ENCODE results near the gene TAF11L12. TPM values are rescaled to one million over a fixed set of nuclear protein-coding genes. Genes with fewer than 3 reads are reported as not detected.
"Not testable (repeated sequence)": the region's sequence is repeated elsewhere in the genome, so short reads cannot be mapped to it uniquely, and the experiment has no call there.

Gene TAF11L12
- total and polyA plus RNA-seq, 2 of the 8 experiments (the other 6 are each of a cell fraction or from before 2014, with no cell fraction given) = not detected

DNA sequence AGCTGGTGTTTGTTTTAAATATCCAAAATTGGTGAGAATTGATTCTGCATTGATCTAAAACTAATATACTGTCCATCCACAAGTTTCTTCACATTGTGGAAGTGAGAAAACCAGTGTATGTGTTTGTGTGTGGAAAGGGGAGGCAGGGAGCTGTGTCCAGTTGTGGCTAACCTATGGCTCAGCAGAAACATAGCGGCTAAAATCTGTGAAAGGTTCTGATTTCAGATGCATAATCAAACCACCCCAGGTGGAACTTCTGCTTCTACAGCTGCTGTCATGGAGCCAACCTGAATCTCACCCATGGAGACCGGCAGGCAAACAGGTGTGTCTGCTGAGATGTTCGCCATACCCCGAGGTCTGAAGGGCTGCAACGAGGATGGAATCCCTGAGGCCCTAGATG is 24.0 kb downstream of the TAF11L12 start, which contains the start of gene TAF11L14 (continued):
- TF ChIP-seq ATF3 (IDR thresholded peaks at IDR 0.05; ENCODE audit: insufficient read depth, low read depth, low read length) = no peak
- no peak for TF ChIP-seq EZH2 (IDR thresholded peaks at IDR 0.05; ENCODE audit: low read depth, low read length, severe bottlenecking)

DNA sequence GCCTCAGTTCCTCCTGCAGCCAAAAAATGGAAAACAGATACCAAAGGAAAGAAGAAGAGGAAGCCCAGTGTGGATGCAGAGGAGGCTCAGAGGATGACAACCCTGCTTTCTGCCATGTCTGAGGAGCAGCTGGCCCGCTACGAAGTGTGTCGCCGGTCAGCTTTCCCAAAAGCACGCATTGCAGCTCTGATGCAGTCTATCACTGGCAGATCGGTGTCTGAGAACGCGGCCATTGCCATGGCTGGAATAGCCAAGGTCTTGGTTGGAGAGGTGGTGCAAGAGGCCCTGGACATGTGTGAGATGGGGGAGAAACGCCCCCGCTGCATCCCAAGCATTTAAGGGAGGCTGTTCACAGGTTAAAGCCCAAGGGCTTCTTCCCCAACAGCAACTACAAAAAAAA is 39.0 kb downstream of the TAF11L12 start:
- H4K8ac ChIP-seq (ENCODE audit: extremely low read depth, insufficient read depth, low read length); H3K79me1 ChIP-seq (ENCODE audit: low read depth, low read length); H2BK5ac ChIP-seq (ENCODE audit: low read depth, low read length); H3K23me2 ChIP-seq (ENCODE audit: low read depth, low read length); H3K27ac ChIP-seq (ENCODE audit: low read depth, low read length); H2BK12ac ChIP-seq (ENCODE audit: low read depth, low read length); H3K4ac ChIP-seq (replicated peaks; ENCODE audit: insufficient read length, low read depth, low read length); H3K14ac ChIP-seq (ENCODE audit: insufficient read length); H4K91ac ChIP-seq (replicated peaks; ENCODE audit: insufficient read length, low read length); H4K5ac ChIP-seq (ENCODE audit: insufficient read length, low read depth, low read length); H3K4me3 ChIP-seq (ENCODE audit: extremely low read depth in 1 of 4, insufficient read depth in 2 of 4, low read depth in 3 of 4, low read length in 4 of 4); H3K9ac ChIP-seq (replicated peaks in 1 of 4; ENCODE audit: extremely low read depth in 1 of 4, low read depth in 3 of 4, low read length in 3 of 4); H3K27me3 ChIP-seq (replicated peaks in 1 of 4; ENCODE audit: control insufficient read depth in 3 of 4, extremely low read depth in 1 of 4, insufficient read depth in 3 of 4, low read length in 3 of 4); H3K56ac ChIP-seq (replicated peaks; ENCODE audit: insufficient read length, low read depth, low read length); H3K9me3 ChIP-seq (ENCODE audit: insufficient read depth in 2 of 2, low read depth in 1 of 2, low read length in 1 of 2); H3K4me1 ChIP-seq (replicated peaks in 1 of 4; ENCODE audit: control insufficient read depth in 3 of 4, insufficient read depth in 4 of 4, low read length in 3 of 4); FAIRE-seq; H2AK5ac ChIP-seq (ENCODE audit: low read depth, low read length); H4K20me1 ChIP-seq (replicated peaks in 1 of 2; ENCODE audit: control insufficient read depth in 1 of 2, insufficient read depth in 2 of 2, low read length in 2 of 2); H3K36me3 ChIP-seq (ENCODE audit: control insufficient read depth in 2 of 4, insufficient read depth in 4 of 4, low read length in 3 of 4); H2BK15ac ChIP-seq (ENCODE audit: low read length); H2BK20ac ChIP-seq (ENCODE audit: low read length); H2BK120ac ChIP-seq (replicated peaks; ENCODE audit: low read depth, low read length); H3K23ac ChIP-seq (ENCODE audit: insufficient read length); H3K79me2 ChIP-seq (ENCODE audit: control insufficient read depth in 1 of 2, insufficient read depth in 2 of 2, low read length in 2 of 2); H3K18ac ChIP-seq (ENCODE audit: extremely low read depth, low read length); POLR2A ChIA-PET (ENCODE audit: partially characterized antibody); H2AFZ ChIP-seq (ENCODE audit: low read length); DNase-seq (ENCODE audit: low read depth in 1 of 2, low spot score in 2 of 2); H3K4me2 ChIP-seq (ENCODE audit: insufficient read depth in 1 of 2, low read depth in 2 of 2, low read length in 2 of 2): not testable (repeated sequence)
- WGBS, 2 experiments (ENCODE audit: extremely low coverage in 1 of 2, insufficient coverage in 1 of 2, insufficient read length in 1 of 2, insufficient replicate concordance in 2 of 2, low coverage in 1 of 2, low lambda C conversion rate in 2 of 2, missing lambda C conversion rate in 1 of 2) = 96% methylated on average over 10 of the region's 10 CpGs; no CpG with 5 or more reads in 1 of the 2 experiments
- CTCF ChIA-PET (ENCODE audit: partially characterized antibody) = interaction anchor here (1.2 kb wide), 1 partner anchor 433 kb away, joined by 3 read pairs; no protein-coding TSS in a partner anchor

Measured in H1 (cell line).